Heart left ventricle (tissue), 13 donors: ENCODE results near the gene HOXD12.

Experiments used
- POLR2A ChIP-seq, 2 donors: fragments of 450-650 bp; IDR thresholded peaks; one replicate each; pipeline ENCODE4 v1.6.1; 2017; ENCODE audit warnings: antibody characterized with exemption in 2 of 2, mild to moderate bottlenecking in 2 of 2, moderate library complexity in 2 of 2
- TF ChIP-seq, protein P1 (sequence below), 12 donors: fragments of 200-600 bp; sonication (generic) in 4 of 12; IDR thresholded peaks; one replicate each; pipeline versions ENCODE4 v1.5.0 to v1.8.0; 2018 to 2022; ENCODE audit warnings: antibody characterized with exemption in 12 of 12, mild to moderate bottlenecking in 5 of 12
- donor health status: ischemic (EF 13 %, LVEDD 7.1; RV severe dilation, severe dysfunction).
- donor health status: DM: no; HTN: yes; CAD: no.
- donor health status: DM: no; HTN: no; CAD: no.
- donor health status: ischemic (EF 25% LVEDD 6.9; RV normal size, moderate dysfunction).
- donor health status: ischemic (EF 25% LVEDD 5.7; RV mildly dilated, moderate dysfunction).
- donor health status: ischemic (EF 35%, LVEDD 5.7; RV mildly dilated, moderate dysfunction).
- donor health status: nonischemic (EF 11% LVEDD 7.7; RV severe dilation, severe dysfunction).
- donor health status: DM: yes; HTN: yes; CAD: no.
- donor health status: PGD.
- donor health status: ischemic (EF 29% LVEDD 5.4; RV normal size, mild dysfunction).
- donor health status: nonischemic (EF 23%, LVEDD 6.1; RV moderate dilation, normal function).

DNA sequence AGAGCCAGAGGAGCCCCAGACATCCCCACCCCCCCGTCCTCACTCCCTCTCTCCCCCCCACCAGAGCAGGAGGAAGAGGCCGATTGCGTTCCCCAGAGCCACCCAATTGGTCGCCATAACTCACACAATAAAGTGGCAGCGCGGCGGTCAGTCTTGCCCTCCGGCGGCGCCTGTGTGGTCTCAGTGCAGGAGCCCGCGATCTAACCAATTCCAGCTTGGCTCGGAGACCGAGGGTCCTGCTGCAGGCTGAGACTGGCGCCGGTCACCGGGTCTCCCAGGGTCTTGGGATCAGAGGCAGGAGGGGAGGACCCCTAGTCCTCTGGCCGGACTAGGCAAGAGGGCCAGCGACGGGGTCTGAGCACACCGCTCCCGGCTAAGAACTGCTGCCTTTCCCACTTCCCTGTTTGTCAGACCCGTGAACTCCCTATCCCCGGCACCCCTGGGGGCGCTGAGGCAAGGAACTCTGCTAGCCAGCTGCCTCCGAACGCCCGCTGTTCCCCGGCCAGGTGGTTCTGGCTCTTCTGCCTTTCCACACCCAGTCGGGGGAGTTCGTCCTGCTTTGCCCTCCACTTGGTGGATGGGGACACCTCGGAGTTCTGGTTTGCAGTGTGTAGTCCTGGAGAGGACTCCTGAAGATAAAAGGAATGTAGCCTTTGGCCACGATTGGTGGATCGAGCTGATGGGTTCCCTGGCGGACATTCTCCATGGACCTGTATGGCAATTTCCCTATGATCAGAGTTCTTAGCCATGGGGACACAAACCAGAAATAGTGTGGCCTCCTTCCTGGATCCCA is 1.0 kb upstream of the HOXD12 start:
- TF ChIP-seq, protein P1, sequence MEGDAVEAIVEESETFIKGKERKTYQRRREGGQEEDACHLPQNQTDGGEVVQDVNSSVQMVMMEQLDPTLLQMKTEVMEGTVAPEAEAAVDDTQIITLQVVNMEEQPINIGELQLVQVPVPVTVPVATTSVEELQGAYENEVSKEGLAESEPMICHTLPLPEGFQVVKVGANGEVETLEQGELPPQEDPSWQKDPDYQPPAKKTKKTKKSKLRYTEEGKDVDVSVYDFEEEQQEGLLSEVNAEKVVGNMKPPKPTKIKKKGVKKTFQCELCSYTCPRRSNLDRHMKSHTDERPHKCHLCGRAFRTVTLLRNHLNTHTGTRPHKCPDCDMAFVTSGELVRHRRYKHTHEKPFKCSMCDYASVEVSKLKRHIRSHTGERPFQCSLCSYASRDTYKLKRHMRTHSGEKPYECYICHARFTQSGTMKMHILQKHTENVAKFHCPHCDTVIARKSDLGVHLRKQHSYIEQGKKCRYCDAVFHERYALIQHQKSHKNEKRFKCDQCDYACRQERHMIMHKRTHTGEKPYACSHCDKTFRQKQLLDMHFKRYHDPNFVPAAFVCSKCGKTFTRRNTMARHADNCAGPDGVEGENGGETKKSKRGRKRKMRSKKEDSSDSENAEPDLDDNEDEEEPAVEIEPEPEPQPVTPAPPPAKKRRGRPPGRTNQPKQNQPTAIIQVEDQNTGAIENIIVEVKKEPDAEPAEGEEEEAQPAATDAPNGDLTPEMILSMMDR (IDR thresholded peaks at IDR 0.05), result no peak
- TF ChIP-seq POLR2A (IDR thresholded peaks at IDR 0.05), result no peak
